Chondrocyte (in vitro differentiated cells): ENCODE data around the gene KLHL40. TPM values are rescaled to one million over a fixed set of nuclear protein-coding genes. Genes with fewer than 3 reads are reported as not detected.

Experiments used
- DNase-seq: peaks from one replicate; pipeline ENCODE4 v3.0.0; 2021; ENCODE audit warnings: mixed read lengths, low spot score
- H3K27ac Mint-ChIP-seq: one replicate; pipeline ENCODE4 v1.8.0; 2021; ENCODE audit warnings: mild to moderate bottlenecking, moderate library complexity, mixed read lengths; ENCODE audit not compliant: unreplicated experiment
- H3K27me3 Mint-ChIP-seq: 2 replicates; pipeline ENCODE4 v1.8.0; 2021; ENCODE audit warnings: low read depth, mixed read lengths
- H3K36me3 Mint-ChIP-seq: 2 replicates; pipeline ENCODE4 v1.8.0; 2021; ENCODE audit warnings: low read depth, mixed read lengths
- H3K4me1 Mint-ChIP-seq: 2 replicates; pipeline ENCODE4 v1.8.0; 2021; ENCODE audit warnings: low read depth, mild to moderate bottlenecking, mixed read lengths
- H3K4me3 Mint-ChIP-seq: one replicate; pipeline ENCODE4 v1.8.0; 2021; ENCODE audit warnings: mild to moderate bottlenecking, moderate library complexity, mixed read lengths; ENCODE audit not compliant: unreplicated experiment
- H3K9me3 Mint-ChIP-seq: 2 replicates; pipeline ENCODE4 v1.8.0; 2021; ENCODE audit warnings: low read depth, mixed read lengths
- total RNA-seq: library from RNA; stranded (reverse); gene quantifications from 3 replicates; pipeline ENCODE4 v1.2.1, GENCODE V29; 2021
- TF ChIP-seq, protein P1 (sequence below): fragments of 200-600 bp; sonication (generic); IDR thresholded peaks from 2 replicates; pipeline ENCODE4 v1.5.0; 2021; ENCODE audit warnings: antibody characterized with exemption, mild to moderate bottlenecking, moderate library complexity

KLHL40 gene
- total RNA-seq, 1 donor from 2014 or later = not detected

- peaks cover 67% of the 10 kb centered on the region for H3K4me1 Mint-ChIP-seq
- H3K4me3 Mint-ChIP-seq = peak overlapping the region; percentile 93
- no peak for DNase-seq
- no peaks in the 10 kb centered on the region for H3K9me3 Mint-ChIP-seq
- H3K27ac Mint-ChIP-seq = peak overlapping the region; percentile 95
- TF ChIP-seq, protein P1, sequence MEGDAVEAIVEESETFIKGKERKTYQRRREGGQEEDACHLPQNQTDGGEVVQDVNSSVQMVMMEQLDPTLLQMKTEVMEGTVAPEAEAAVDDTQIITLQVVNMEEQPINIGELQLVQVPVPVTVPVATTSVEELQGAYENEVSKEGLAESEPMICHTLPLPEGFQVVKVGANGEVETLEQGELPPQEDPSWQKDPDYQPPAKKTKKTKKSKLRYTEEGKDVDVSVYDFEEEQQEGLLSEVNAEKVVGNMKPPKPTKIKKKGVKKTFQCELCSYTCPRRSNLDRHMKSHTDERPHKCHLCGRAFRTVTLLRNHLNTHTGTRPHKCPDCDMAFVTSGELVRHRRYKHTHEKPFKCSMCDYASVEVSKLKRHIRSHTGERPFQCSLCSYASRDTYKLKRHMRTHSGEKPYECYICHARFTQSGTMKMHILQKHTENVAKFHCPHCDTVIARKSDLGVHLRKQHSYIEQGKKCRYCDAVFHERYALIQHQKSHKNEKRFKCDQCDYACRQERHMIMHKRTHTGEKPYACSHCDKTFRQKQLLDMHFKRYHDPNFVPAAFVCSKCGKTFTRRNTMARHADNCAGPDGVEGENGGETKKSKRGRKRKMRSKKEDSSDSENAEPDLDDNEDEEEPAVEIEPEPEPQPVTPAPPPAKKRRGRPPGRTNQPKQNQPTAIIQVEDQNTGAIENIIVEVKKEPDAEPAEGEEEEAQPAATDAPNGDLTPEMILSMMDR = no peak
- peaks cover 4% of the 10 kb centered on the region for H3K36me3 Mint-ChIP-seq
- H3K27me3 Mint-ChIP-seq = no peaks in the 10 kb centered on the region
These were observed 33.1 kb upstream of the KLHL40 start for GRCh38 chr3:42652251-42652610.

DNA sequence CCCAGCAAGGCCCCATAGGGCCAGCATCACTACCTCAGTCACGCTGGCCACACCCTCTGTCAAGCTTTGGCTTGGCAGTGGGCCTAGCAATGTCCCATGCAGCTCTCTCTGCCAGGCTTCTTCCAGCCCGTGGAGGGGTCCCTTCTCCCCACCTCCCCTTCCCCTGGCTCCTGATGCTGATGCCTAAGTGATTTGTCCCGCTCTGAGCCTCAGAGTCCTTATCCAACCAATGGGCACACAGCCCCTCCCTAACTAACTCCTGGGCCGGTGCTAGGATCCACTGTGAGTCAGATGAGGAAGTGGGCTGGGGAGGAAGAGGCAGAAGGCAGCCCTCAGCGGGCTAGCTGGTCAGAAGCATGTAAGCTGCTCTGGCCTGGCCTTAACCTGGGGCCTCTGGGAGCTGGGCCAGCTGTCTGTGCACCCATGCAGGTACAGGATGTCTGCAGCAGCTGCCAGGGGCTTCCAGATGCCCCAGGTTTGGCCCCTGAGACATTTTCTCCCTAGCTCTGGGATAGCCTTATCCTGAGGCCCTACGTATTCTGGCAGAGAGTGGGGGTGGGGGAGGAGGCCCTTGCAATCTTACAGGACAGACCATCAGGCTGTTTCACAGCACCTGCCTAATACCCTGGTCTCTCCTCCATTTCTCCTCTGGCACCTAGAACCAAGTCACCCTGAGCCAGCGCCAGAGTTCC, 32.6 kb upstream of the KLHL40 start:
- no peak for DNase-seq
- Mint-ChIP-seq H3K4me3 (peak overlapping the region; percentile 93), H3K4me1 (peaks cover 66% of the 10 kb centered on the region), H3K27me3 (no peaks in the 10 kb centered on the region), H3K36me3 (peaks cover 3% of the 10 kb centered on the region), H3K9me3 (no peaks in the 10 kb centered on the region), H3K27ac (peak overlapping the region; percentile 95)
- TF ChIP-seq, protein P1 = no peak

DNA sequence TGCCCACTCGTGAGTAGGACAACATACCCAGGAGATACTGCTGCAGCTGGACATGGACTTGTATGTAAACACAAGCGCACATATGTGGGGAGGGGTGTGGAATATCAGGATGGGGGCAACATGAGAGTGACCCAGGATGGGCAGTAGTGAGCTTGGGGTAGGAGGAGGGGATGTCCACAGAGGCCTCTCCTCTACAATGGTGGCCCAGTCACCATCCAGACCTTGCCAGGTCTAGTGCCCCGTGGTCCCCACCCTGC, 32.1 kb upstream of the KLHL40 start:
- Mint-ChIP-seq H3K4me1 (peaks cover 62% of the 10 kb centered on the region), H3K9me3 (no peaks in the 10 kb centered on the region), H3K4me3 (peak overlapping the region; percentile 93), H3K36me3 (peaks cover 4% of the 10 kb centered on the region), H3K27me3 (no peaks in the 10 kb centered on the region), H3K27ac (peak overlapping the region; percentile 95)
- DNase-seq = no peak
- TF ChIP-seq, protein P1 = no peak

DNA sequence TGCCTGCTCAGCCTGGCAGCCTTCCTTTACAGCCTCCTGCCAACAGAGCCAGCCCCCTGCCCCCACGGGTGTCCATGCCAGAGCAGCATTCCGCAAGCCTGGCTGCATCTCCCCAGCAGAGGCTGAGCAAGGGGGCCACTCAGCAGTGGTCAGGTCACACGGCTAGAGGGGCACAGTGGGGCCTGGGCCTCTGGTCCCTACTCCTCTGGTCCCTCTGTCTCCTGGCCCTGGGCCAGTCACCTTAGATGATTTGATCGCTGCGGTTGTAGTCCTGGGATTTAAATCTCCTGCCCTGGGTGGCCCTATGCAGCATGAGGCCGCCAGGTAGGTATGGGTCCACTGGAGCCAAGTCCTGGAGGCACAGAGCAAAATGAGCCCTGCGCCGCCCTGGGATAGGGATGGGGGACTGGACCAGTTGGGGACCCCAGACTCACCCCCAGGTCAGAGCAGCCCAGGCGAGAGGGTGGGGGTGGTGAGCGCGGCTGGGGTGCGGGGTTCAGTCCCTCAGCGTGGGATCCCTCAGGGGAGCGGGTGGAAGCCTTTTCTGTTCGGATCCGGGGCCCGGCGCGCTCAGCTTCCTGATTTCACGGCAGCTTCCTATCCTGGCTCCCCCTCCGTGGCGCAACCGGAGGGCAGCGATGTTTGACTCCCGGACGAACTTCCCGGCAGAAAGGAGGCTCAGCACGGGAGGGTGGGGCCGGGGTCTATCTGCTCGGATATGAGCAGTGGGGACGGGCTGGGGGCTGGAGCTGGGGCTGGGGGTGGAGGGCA, 31.6 kb upstream of the KLHL40 start, which contains the start of gene ZBTB47:
Gene ZBTB47, plus strand, starts transcription at position 138 of the 771 bp plus-strand sequence. CDS start 4,659 bp downstream, outside the sequence.
- TF ChIP-seq, protein P1 = peak; percentile 7
- no peaks in the 10 kb centered on the region for H3K27me3 Mint-ChIP-seq
- H3K9me3 Mint-ChIP-seq = no peaks in the 10 kb centered on the region
- DNase-seq = no peak
- peak within 1 kb of the TSS; percentile 95 for H3K27ac Mint-ChIP-seq
- peaks cover 60% of the 10 kb centered on the region for H3K4me1 Mint-ChIP-seq
- H3K4me3 Mint-ChIP-seq = peak within 1 kb of the TSS; percentile 93
- H3K36me3 Mint-ChIP-seq = peaks cover 8% of the 10 kb centered on the region

DNA sequence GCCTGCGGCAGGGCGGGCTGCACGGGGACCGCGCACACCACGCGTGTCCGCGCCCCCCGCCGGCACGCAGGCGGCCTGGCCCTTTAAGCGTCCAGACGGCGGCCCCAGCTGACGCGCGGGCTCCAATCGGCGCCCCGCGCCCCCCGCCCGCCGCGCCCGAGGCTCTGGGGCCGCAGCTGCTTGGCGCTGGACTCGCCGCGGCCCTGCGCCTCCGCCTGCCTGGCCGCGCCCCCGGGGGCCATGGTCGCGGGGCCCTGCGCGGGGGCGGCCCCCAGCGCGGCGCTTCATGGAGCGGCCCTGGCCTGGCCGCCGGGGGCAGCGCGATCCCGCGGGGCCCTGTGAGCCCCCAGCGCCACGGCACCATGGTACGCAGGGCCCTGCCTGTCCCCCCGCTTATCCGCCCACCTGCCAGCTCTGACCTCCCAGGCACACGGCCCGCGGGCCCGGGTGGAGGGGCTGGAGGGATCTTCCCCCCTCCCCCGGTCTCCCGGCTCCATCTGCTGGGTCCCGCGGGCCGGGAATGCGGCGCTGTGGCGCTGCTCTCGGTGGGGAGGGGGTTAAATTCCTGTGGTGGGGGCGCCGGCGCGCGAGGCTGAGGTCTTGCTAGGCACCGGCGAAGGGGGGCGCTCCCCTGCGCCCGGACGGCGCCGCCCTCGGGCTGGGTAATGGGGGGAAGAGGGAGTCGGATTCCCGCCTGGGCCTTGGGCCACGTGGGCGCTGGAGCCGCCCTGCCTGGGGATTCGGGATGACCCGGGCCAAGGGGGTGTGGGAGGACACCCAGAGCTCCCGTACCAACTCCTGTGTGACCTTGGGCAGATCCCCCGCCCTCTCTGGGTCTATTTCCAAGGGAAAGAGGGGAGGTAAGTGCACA, 30.8 kb upstream of the KLHL40 start:
- Mint-ChIP-seq H3K4me1 (peaks cover 51% of the 10 kb centered on the region), H3K9me3 (no peaks in the 10 kb centered on the region), H3K27ac (peak overlapping the region; percentile 66), H3K4me3 (peak overlapping the region; percentile 69), H3K27me3 (no peaks in the 10 kb centered on the region), H3K36me3 (peaks cover 9% of the 10 kb centered on the region)
- no peak for DNase-seq
- TF ChIP-seq, protein P1 = peak; percentile 65
